Measurements from ENCODE around the gene GNB5. TPM values are rescaled to one million over a fixed set of nuclear protein-coding genes. Genes with fewer than 3 reads are reported as not detected.

The GNB5 gene
- polyA plus RNA-seq, 3 donors = 15.6 to 17.1 (median 15.8) TPM

- no peak for DNase-seq (ENCODE audit: low read depth in 3 of 3, low spot score in 2 of 3)
Measured at GRCh38 chr15:52208306-52208946, 17.2 kb upstream of the GNB5 start.

DNA sequence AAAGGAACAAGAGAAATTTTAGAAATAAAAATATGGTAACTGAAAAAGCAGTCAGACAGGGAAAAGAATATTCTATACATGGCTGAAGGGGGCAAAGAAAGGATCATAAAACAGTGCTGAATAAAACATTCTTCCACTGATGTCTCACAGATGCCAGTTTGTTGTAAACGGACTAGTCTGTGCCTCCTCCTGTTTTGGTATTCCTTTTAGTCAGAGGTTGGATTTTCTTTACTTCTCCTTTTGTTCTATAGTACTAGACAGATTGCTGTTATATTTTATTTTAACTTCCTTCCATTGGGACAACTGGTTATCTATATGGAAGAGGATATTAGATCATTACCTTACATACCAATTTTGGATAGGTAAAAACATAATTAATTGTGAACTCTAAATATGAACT is 16.0 kb upstream of the GNB5 start:
- no peak for DNase-seq (ENCODE audit: low read depth in 3 of 3, low spot score in 2 of 3)

DNA sequence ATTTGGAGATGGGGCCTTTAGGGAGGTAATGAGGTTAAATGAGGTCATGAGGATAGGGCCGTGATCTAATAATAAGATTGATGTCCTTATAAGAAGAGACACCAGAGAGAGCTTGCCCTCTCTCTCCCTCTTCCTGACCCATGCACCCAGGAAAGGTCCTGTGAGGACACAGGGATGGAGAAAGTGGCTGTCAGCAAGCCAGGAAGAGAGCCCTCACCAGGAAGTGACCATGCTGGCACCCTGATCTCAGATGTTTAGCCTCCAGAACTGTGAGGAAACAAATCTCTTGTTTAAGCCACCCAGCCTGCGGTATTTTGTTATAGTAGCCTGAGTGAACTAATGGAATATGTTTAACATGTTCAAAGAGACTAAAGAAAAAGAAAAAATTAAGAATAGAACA is 15.3 kb upstream of the GNB5 start:
- no peak for DNase-seq (ENCODE audit: low read depth in 3 of 3, low spot score in 2 of 3)

DNA sequence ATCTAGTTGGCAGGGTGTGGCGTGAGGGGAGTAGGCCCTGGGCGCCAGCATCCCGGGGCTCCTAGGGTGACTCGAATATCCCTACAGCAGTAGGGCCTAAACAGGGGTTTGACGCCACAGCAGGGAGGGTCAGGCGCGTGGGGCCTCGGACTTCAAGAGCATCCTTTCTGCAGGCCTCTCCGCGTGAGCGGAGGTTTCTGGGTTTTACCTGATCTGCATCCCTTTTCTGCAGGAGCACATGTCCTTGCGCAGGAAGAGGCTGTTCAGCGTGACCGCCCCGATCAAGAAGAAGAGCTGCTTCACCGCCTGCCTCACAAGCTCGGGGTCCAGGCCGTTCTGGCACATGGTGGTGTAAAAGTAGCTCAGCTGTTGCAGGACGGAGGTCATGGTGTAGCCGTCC is 13.5 kb upstream of the GNB5 start:
- DNase-seq (ENCODE audit: low read depth in 3 of 3, low spot score in 2 of 3) = no peak

GRCh38 chr15:52200831-52201365 is 9.7 kb upstream of the GNB5 start:
- DNase-seq (ENCODE audit: low read depth in 3 of 3, low spot score in 2 of 3) = no peak

- no peak for DNase-seq (ENCODE audit: low read depth in 3 of 3, low spot score in 2 of 3)
Measured at GRCh38 chr15:52199271-52199670, 8.1 kb upstream of the GNB5 start.

- no peak for DNase-seq (ENCODE audit: low read depth in 3 of 3, low spot score in 2 of 3)
Measured at GRCh38 chr15:52196891-52197290, 5.7 kb upstream of the GNB5 start.

DNA sequence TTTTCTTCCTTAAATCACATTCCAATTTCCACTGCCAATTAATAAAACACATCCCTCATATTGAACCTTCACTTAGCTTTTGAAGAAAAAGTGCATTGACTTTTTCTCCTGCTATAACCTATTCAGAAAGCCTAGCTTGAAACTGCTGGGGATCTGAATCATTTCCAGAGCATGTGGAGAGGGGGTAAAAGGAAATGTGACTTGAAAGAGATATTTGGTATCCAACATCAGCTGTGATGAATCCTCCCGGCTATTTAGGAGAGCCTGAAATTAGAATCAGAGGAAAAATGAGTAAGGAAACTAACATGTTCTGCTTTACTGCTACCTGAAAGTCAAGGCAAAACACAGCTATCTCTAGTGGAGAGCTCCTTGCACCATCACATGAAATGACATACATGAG is 2.6 kb upstream of the GNB5 start:
- DNase-seq (ENCODE audit: low read depth in 3 of 3, low spot score in 2 of 3) = no peak

GRCh38 chr15:52193321-52193720 is 2.1 kb upstream of the GNB5 start:
- no peak for DNase-seq (ENCODE audit: low read depth in 3 of 3, low spot score in 2 of 3)

DNA sequence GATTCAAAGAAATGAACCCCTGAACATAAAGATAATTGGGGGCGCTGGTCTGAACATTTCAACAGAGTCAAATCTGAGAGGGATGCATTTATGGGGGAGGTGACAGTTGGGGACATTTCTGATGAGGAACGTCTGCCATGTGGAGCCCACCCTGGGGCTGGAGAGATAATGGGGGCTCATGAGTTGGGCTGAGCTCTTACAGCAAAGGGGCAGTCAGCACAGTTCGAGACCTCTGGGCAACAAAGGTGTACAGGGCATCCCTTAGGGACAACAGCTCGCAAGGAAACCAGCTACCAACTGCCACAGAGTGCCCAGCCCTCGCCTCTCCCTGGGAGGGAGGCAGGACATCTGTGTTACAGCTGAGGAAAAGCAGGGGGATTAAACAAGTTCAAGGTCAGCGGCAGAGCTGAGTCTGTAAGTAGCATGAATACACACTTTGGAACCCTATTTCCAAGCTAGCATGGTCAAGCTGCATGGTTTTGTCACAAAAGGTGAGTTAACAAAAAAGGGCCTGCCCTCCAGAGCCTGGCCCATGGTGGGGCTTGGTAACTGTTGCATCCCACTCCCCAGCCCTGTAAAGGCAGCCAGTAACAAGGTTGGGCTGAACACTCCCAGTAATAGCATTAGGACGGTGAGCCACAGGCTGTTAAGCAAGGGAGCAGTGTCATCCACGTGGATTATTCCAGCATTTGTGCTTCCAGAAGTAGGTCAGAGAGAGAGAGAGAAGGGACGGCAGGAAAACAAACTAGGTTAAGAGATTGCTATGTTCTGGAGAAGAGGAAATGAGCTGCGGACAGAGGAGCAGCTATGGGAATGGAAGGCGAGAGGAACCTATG is 4.3 kb downstream of the GNB5 start:
- no peak for DNase-seq (ENCODE audit: low read depth in 3 of 3, low spot score in 2 of 3)

DNA sequence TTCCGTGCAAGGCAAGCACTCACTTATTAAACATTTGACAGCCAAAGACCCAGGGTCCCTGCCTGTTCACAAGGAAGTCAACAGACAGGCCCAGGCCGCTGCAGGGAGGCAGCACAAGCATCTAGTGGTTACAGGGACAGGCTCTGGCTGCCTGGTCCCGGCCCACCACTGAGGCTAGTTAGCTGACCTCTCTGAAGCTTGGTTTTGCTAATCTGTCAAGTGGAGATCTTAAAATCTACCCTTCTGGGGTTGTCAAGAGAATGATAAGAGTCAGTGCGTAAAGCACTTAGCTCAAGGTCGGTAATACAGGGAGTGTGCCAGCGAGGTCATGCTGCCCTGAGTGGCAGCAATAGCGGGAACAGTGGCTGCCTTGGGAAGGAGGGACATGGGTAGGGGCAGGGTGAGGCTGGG is 6.0 kb downstream of the GNB5 start:
- DNase-seq (ENCODE audit: low read depth in 3 of 3, low spot score in 2 of 3) = no peak

DNA sequence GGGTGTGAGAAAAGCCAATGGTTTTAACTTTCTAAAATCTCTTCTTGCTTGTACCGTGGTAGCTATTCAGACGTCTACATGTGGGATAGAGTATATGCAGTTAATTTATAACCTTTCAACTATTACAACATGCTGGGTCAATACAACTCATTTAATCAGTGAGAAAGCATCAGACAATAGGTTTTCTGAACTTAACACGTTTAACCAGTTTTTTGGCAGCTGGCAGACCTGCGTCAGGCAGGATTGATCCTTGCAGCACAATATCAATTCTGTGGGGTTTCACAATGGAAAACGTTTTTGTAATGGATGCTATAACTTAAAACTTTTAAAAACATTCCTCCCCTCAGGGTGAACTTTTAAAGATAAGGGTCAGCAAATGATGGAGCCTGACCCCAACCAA is 6.5 kb downstream of the GNB5 start:
- no peak for DNase-seq (ENCODE audit: low read depth in 3 of 3, low spot score in 2 of 3)

- no peak for DNase-seq (ENCODE audit: low read depth in 3 of 3, low spot score in 2 of 3)
Measured at GRCh38 chr15:52183562-52184173, 7.5 kb downstream of the GNB5 start.

GRCh38 chr15:52181938-52182780 is 9.0 kb downstream of the GNB5 start:
- no peak for DNase-seq (ENCODE audit: low read depth in 3 of 3, low spot score in 2 of 3)

DNA sequence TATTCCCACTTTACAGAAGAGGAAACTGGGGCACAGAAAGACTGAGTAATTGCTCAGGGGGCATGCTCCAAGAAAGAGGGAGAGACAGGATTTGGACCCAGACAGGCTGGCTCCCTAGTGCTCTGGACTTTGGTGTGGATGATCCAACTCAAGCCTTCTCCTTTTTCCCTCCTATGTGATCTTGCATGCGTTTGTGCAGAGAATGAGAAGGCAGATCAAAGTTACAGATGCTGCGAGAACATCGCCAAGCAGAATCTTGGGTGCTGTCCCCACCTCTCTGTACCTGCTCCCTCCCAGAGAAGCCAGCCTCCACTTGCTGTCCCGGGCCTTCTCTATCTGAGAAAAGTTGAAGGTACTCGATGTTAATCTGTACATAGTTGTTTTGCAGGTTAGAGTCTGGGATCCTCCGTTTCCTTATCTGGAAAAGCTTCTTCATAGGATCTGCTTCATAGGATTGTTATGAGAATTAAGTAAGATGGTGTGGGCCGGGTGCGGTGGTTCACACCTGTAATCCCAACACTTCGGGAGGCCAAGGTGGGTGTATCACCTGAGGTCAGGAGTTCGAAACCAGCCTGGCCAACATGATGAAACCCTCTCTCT is 10.2 kb downstream of the GNB5 start:
- DNase-seq (ENCODE audit: low read depth in 3 of 3, low spot score in 2 of 3) = no peak

DNA sequence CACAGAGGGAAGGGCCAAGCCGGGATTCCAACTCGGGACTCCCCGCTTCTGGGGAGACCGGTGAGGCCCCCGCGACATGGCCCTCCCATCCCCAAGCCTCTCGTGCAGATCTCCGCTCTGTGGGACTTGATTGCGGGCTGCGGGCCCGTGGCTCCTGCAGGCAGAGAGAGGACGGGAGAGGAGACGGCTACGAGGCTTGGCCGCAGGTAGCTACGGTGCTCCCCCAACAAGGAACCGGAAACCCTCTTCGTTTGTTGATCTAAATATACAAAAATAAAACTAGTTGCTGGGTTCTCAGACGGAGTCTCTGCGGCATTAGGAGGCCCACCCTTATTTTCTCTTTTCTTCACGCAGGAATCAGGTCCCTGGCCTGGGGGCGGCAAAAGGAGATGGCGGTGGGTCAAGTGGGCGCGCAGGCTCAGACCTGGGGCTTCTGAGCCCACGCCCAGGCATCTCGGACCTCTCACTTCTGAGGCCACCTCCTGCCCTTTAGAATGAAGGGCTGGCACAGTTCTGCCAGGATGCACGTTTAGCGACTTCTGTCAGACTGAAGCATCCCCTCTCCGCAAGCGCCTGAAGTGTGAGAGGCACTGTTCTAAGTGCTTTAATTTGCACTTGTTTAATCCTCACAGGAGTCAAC is 10.9 kb downstream of the GNB5 start:
- DNase-seq (ENCODE audit: low read depth in 3 of 3, low spot score in 2 of 3) = peak in 1 of 3 donors; percentile 10

DNA sequence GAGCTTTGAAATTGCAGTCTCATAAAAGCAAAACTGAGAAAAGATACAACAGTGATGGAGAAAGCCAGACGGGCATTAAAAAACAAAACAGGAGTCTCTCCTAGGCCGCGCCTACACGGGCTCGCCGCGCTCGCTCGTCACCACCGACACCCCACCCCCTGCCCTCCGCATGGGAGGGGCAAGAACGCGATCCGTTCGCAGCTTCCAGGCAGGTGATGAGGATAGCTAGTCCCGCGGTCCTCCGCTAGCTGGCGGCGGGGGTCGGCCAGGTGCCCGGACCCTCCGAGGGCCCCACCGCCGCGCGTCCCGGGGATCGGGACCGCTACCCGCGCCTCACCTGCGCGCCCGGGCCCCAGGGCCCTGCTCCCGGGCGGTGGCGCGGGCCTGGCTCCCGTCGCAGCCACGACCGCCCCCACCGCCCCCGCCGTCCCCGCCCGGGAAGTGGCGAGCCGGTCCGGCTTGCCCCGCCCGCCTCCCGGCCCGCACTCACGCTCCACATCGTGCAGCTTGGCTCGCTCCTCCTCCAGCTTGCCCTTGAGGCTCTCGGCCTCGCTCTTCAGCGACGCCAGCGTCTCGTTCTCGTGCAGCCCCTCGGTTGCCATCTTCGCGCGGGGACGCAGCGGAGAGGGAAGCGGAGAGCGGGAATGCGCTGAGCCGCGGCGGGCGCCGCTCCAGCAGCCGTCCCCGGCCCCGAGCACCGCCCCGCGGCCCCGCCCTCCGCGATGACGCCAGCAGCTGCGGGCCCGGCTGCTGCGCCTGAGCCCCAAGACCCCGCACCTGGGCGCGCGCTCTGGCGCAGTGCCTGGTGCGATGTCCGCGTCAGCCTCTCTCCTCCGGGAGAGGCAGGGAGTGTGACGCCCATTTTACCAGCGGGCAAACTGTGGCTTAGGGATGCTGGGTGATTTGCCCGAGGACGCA is 11.7 kb downstream of the GNB5 start:
- peak; percentile 43 to 59 (median 56) for DNase-seq (ENCODE audit: low read depth in 3 of 3, low spot score in 2 of 3)

- DNase-seq (ENCODE audit: low read depth in 3 of 3, low spot score in 2 of 3) = peak in 1 of 3 donors; percentile 19
Measured at GRCh38 chr15:52178765-52179164, 12.4 kb downstream of the GNB5 start.

DNA sequence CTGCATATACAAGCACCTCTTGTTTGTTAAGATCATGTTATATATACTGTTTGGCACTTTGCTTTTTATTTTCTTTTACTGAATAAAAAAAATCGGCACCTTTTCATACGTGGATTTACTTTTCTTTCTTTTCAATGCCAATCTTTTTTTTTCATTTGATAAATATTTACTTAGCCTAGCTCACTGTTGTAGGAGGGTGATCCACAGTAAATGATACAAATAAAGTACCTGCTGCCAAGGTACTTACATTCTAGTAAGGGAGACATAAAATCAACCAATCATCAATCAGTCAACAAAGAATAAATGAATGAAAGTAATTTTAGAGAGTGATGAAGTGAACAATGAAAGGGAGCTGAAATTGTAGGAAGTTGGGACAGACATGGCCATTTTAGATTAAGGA is 18.3 kb downstream of the GNB5 start:
- DNase-seq (ENCODE audit: low read depth in 3 of 3, low spot score in 2 of 3) = no peak

Data from right renal cortex interstitium (tissue), 3 donors.